Chondrocyte (in vitro differentiated cells): ENCODE measurements around the gene USP40. TPM values are rescaled to one million over a fixed set of nuclear protein-coding genes. Genes with fewer than 3 reads are reported as not detected.

Source experiments
- DNase-seq: peaks from one replicate; pipeline ENCODE4 v3.0.0; 2021; ENCODE audit warnings: mixed read lengths, low spot score
- H3K27ac Mint-ChIP-seq: one replicate; pipeline ENCODE4 v1.8.0; 2021; ENCODE audit warnings: mild to moderate bottlenecking, moderate library complexity, mixed read lengths; ENCODE audit not compliant: unreplicated experiment
- H3K27me3 Mint-ChIP-seq: 2 replicates; pipeline ENCODE4 v1.8.0; 2021; ENCODE audit warnings: low read depth, mixed read lengths
- H3K36me3 Mint-ChIP-seq: 2 replicates; pipeline ENCODE4 v1.8.0; 2021; ENCODE audit warnings: low read depth, mixed read lengths
- H3K4me1 Mint-ChIP-seq: 2 replicates; pipeline ENCODE4 v1.8.0; 2021; ENCODE audit warnings: low read depth, mild to moderate bottlenecking, mixed read lengths
- H3K4me3 Mint-ChIP-seq: one replicate; pipeline ENCODE4 v1.8.0; 2021; ENCODE audit warnings: mild to moderate bottlenecking, moderate library complexity, mixed read lengths; ENCODE audit not compliant: unreplicated experiment
- H3K9me3 Mint-ChIP-seq: 2 replicates; pipeline ENCODE4 v1.8.0; 2021; ENCODE audit warnings: low read depth, mixed read lengths
- CTCF ChIP-seq: fragments of 200-600 bp; sonication (generic); IDR thresholded peaks from 2 replicates; pipeline ENCODE4 v1.5.0; 2021; ENCODE audit warnings: antibody characterized with exemption, mild to moderate bottlenecking, moderate library complexity
- total RNA-seq: library from RNA; stranded (reverse); gene quantifications from 3 replicates; pipeline ENCODE4 v1.2.1, GENCODE V29; 2021

Gene USP40
- total RNA-seq, 1 donor from 2014 or later = 29.4 TPM

- H3K9me3 Mint-ChIP-seq = no peaks in the 10 kb centered on the region
- no peak overlapping the region for H3K4me3 Mint-ChIP-seq
- H3K27ac Mint-ChIP-seq = no peak overlapping the region
- H3K27me3 Mint-ChIP-seq = no peaks in the 10 kb centered on the region
- TF ChIP-seq CTCF = no peak
- H3K36me3 Mint-ChIP-seq = peaks cover 30% of the 10 kb centered on the region
- DNase-seq = no peak
- peaks cover 26% of the 10 kb centered on the region for H3K4me1 Mint-ChIP-seq
These were observed 119.8 kb downstream of the USP40 start for GRCh38 chr2:233446606-233447305.

GRCh38 chr2:233446121-233446520, 120.5 kb downstream of the USP40 start:
- DNase-seq = no peak
- no peak for TF ChIP-seq CTCF
- H3K4me1 Mint-ChIP-seq = peaks cover 26% of the 10 kb centered on the region
- H3K27ac Mint-ChIP-seq = no peak overlapping the region
- H3K9me3 Mint-ChIP-seq = no peaks in the 10 kb centered on the region
- peaks cover 30% of the 10 kb centered on the region for H3K36me3 Mint-ChIP-seq
- H3K4me3 Mint-ChIP-seq = no peak overlapping the region
- no peaks in the 10 kb centered on the region for H3K27me3 Mint-ChIP-seq

GRCh38 chr2:233445152-233445830, 121.3 kb downstream of the USP40 start:
- Mint-ChIP-seq H3K27ac (no peak overlapping the region), H3K27me3 (no peaks in the 10 kb centered on the region), H3K4me1 (peaks cover 26% of the 10 kb centered on the region), H3K4me3 (no peak overlapping the region), H3K36me3 (peaks cover 27% of the 10 kb centered on the region), H3K9me3 (no peaks in the 10 kb centered on the region)
- no peak for DNase-seq
- no peak for TF ChIP-seq CTCF

- Mint-ChIP-seq H3K27me3 (no peaks in the 10 kb centered on the region), H3K4me1 (peaks cover 26% of the 10 kb centered on the region), H3K9me3 (no peaks in the 10 kb centered on the region), H3K4me3 (no peak overlapping the region), H3K27ac (peak overlapping the region; percentile 45), H3K36me3 (peaks cover 28% of the 10 kb centered on the region)
- TF ChIP-seq CTCF = no peak
- DNase-seq = no peak
These were observed 122.1 kb downstream of the USP40 start for GRCh38 chr2:233444501-233444900.

GRCh38 chr2:233443511-233444183, 122.9 kb downstream of the USP40 start:
- Mint-ChIP-seq H3K9me3 (no peaks in the 10 kb centered on the region), H3K27ac (peak overlapping the region; percentile 78), H3K4me3 (no peak overlapping the region), H3K36me3 (peaks cover 28% of the 10 kb centered on the region), H3K4me1 (peaks cover 20% of the 10 kb centered on the region), H3K27me3 (no peaks in the 10 kb centered on the region)
- peak; percentile 89 for DNase-seq
- peak; percentile 96 for TF ChIP-seq CTCF
